D721Med (cell line): ENCODE data around the gene NFATC2IP.
"Not testable (repeated sequence)": the region's sequence is repeated elsewhere in the genome, so short reads cannot be mapped to it uniquely, and the experiment has no call there.

Experiments used
- DNase-seq: peaks from one replicate; pipeline ENCODE4 v3.0.0; 2011; ENCODE audit warnings: low spot score; ENCODE audit not compliant: insufficient read length
- FAIRE-seq: peaks from 2 replicates; lab custom pipeline; 2011; peaks lifted over from hg19 to GRCh38; lab: Jason Lieb, UNC
- TF ChIP-seq, protein P1 (sequence below): IDR thresholded peaks from 2 replicates; pipeline ENCODE4 v1.5.1; 2012; ENCODE audit warnings: mild to moderate bottlenecking, control low read depth; ENCODE audit not compliant: insufficient read depth; ENCODE audit errors: missing control alignments

NFATC2IP gene

DNA sequence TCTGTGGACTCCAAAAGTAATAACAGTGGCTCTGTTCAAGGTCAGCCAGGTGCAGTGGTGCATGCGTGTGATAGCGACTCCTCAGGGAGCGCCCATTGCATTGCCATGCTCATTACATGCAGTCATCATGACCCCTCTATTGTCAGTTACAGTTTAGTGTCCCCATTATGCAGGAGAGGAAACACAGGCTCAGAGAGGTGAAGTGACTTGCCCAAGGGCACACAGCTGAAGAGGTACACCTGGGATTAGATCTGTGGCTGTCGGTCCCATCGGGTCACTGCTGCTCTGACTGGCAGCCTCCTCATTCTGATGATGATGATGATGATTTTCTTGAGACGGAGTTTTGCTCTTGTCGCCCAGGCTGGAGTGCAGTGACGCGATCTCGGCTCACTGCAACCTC lies 41.8 kb downstream of the NFATC2IP start:
- no peak for FAIRE-seq
- DNase-seq, result no peak
- TF ChIP-seq, protein P1, sequence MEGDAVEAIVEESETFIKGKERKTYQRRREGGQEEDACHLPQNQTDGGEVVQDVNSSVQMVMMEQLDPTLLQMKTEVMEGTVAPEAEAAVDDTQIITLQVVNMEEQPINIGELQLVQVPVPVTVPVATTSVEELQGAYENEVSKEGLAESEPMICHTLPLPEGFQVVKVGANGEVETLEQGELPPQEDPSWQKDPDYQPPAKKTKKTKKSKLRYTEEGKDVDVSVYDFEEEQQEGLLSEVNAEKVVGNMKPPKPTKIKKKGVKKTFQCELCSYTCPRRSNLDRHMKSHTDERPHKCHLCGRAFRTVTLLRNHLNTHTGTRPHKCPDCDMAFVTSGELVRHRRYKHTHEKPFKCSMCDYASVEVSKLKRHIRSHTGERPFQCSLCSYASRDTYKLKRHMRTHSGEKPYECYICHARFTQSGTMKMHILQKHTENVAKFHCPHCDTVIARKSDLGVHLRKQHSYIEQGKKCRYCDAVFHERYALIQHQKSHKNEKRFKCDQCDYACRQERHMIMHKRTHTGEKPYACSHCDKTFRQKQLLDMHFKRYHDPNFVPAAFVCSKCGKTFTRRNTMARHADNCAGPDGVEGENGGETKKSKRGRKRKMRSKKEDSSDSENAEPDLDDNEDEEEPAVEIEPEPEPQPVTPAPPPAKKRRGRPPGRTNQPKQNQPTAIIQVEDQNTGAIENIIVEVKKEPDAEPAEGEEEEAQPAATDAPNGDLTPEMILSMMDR, result no peak

DNA sequence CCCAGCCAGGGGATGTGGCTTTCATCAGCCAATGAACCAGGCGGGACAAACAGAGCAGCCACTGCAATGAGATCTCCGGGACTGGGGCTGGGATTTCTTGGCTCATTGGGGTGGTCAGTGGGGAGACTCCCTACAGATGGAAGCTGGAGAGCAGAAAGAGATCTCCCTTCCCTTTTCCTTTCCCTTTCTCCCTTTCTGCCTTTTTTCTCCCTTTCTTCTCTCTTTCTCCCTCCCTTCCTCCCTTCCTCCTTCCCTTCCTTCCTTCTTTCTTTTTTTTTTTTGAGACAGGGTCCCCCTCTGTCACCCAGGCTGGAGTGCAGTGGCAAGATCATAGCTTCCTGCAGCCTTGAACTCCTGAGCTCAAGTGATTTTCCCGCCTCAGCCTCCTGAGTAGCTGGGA lies 48.1 kb downstream of the NFATC2IP start:
- TF ChIP-seq, protein P1, result no peak
- DNase-seq (no peak), FAIRE-seq (no peak)

DNA sequence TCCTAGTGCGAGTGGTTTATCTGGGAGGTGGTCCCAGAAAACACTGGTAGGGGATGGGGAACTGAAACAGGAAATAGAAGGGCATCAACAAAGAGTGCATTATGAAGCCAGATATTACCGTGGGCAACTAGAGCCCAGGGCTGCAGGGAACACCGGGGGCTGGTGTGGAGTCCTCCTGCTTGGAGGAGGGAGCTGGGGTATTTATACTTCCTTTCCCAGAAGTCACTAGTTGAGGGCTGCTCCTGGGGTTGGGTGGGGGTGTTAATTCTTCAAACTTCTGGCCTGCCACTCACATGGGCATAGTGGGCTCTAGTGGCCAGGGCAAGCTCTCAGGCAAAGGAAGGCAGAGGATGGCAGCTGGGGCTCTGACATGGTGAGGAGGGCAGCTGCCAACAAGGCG lies 48.8 kb downstream of the NFATC2IP start:
- FAIRE-seq, result no peak
- DNase-seq, result no peak
- TF ChIP-seq, protein P1, result no peak

DNA sequence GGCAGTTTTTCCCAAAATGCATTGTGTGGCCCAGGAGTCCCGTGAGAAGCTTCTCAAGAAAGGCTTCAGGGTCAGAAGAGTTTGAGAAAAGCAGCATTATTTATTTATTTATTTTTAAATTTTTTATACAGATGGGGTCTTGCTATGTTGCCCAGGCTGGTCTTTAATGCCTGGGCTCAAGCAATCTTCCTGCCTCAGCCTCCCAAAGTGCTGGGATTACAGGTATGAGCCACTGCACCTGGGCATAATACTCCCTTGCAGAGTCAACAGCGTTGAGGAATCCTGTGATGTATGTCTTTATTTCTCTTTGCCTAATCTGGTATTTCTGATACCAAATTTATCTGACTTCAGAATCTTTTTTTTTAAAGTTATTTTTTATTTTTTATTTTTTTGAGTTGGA lies 49.3 kb downstream of the NFATC2IP start:
- TF ChIP-seq, protein P1, result no peak
- DNase-seq (no peak), FAIRE-seq (no peak)

DNA sequence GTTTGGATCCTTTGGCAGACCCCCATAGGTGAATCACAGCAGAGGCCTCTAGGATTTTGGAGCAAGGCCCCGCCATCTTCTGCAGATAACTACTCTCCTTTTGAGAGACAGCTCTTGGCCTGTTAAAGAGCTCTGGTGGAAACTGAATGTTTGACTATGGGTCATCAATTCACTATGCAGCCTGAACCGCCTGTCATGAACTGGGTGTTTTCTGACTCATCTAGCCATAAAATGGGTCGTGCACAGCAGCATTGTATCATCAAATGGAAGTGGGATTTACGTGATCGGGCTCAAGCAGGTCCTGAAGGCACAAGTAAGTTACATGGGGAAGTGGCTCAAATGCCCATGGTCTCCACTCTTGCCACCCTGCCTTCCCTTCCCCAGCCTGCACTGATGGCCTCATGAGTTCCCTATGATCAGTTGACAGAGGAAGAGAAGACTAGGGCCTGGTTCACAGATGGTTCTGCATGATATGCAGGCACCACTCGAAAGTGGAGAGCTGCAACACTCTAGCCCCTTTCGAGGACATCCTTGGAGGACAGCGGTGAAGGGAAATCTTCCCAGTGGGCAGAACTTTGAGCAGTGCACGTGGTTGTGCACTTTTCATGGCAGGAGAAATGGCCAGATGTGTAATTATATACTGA lies 53.9 kb downstream of the NFATC2IP start:
- not testable (repeated sequence) for DNase-seq, FAIRE-seq

DNA sequence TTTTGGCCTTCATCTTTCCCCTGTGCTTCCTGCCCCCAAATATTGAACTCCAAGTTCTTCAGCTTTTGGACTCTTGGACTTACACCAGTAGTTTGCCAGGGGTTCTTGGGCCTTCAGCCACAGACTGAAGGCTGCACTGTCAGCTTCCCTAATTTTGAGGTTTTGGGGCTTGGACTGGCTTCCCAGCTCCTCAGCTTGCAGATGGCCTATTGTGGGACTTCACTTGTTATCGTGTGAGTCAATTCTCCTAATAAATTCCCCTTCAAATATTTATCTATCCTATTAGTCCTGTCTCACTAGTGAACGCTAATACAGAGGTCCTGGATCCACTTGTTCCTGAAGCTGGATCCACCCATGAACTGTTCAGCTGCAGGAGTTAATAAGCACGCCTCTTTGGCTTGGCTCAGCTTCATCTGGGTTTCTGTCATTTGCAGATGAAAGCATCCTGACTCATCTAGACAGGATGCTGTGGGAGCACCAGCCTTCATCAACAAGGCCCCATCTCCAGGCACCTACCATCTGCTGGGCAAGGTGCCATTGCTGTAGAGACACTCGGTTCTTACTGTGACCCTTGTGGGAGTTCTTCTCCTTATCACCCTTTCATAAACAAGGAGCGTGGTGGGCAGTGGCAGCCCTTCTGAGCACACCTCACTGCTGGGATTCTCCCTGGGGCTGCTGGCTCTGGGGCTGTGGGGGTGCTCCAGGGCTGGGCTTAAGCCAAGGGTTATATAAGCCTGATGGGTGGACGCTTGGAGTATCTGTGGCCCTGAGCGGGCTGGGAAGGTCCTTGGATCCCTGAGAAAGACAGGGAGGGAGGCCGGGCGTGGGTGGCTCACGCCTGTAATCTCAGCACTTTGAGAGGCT lies 57.2 kb downstream of the NFATC2IP start:
- DNase-seq (no peak), FAIRE-seq (no peak)
- TF ChIP-seq, protein P1, result no peak

DNA sequence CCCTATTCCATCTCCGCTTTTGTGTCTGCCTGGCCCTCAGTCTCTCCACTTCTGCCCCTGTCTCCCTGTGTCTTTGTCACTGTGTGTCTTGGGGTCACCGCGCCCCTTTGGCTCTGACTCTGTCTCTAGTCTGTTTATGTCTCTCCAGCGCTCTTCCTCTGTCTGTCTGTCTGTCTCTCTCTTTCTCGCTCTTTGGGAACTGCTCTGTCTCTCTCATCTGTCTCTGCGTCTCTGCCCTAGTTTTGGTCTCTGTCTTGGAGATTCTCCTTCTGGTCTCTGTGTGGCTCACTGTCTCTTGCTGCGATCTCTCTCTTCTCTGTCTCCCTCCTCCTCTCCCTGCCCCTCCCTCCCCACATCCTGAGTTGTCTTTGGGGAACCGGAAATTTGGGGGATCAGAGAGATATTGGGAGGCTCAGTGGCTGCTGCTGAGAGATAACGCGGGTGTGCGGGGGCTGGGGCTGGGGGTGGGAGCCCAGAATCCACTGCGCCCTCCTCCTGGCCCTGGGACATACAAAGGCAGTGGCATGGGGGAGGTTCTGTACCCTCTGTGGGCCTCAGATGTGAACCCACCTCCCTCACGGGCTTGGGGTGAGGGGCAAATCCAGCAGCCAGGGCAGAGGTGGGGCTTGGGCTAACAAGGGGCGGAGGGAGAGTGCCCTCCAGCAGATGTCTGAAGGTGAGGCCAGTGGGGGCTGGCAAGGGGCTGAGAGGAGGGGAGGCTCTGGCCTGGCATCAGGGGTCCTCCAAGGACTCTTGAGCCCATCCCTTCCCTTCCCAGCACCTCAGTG lies 58.5 kb downstream of the NFATC2IP start:
- DNase-seq (no peak), FAIRE-seq (no peak)
- TF ChIP-seq, protein P1, result no peak
